Stimulated activated CD8-positive, alpha-beta memory T cell treated with anti-CD3 and anti-CD28 coated beads, Interleukin-4, amount 100 ng/mL, for 4 hours (primary cell): Measurements from ENCODE around the gene CCDC137.
"Not testable (repeated sequence)": the region's sequence is repeated elsewhere in the genome, so short reads cannot be mapped to it uniquely, and the experiment has no call there.

Experiments used
- DNase-seq, 2 donors: peaks; one replicate each; pipeline ENCODE4 v3.0.0-alpha.2; 2020; ENCODE audit warnings: low read depth in 2 of 2, low spot score in 1 of 2

CCDC137 gene

DNA sequence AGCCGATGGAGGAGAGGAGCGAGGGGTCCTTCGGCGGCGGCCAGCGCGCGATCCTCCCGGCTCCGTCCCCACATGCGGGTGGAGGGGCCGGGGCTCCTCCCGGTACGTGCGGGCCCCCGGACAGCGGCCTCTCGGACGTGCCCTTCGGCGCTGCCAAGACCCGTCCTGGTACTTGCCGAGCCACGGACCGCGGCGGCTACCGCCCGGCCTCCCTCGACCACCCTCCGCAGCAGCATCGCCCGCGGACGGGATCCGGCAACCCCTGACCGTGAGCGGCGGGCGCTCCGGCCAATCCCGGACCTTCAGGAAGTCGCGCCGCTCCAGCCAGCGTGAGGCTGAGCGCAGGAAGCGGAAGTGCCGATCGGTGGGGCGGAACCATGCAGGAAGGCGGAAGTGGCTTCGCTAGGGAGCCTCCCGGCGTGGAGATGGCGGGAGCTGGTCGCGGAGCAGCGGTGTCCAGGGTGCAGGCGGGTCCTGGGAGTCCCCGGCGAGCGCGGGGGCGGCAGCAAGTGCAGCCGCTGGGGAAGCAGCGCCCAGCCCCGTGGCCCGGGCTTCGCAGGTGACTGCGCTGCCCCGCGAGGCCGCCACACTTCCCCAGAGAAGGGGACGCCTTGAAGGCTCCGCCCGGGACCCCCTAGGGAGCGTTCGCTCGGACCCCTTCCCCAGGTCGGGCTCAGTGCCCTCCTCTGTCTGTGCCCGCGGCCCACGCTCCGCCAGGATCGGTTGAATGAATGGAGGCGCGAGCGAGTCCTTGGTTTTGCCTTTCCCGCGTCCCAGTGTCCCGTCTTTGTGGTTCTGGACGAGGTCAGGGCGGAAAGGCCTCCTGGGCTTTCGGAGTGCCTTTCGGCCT, at the start of gene CCDC137, which contains the start of gene OXLD1:
Gene CCDC137, plus strand, starts transcription at position 396 of the 850 bp plus-strand sequence. Its CDS starts 30 bp downstream, at position 426.
Gene OXLD1, minus strand, starts transcription at position 264 of the 850 bp plus-strand sequence. Its CDS starts 28 bp downstream, at position 236.
- DNase-seq: peak; percentile 83 to 87

DNA sequence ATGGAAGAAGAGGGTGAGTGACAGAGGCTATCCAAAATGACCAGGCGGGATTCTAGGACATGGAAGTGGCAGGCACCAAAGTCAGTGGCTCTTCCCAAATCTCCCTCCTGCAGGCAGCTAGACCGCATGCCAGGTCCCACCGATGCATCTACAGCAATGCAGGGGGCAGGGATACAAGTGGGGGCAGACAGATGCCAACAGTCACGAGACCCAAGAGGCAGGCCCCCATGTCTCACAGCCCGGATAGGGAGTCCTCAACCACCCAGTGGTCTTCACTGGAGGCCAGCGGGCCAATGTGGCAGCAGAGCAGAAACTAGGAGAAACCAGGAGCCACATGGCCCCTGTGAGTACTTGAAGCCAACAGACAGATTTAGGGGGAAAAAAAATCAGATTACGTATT, 49.7 kb upstream of the CCDC137 start:
- DNase-seq: no peak

DNA sequence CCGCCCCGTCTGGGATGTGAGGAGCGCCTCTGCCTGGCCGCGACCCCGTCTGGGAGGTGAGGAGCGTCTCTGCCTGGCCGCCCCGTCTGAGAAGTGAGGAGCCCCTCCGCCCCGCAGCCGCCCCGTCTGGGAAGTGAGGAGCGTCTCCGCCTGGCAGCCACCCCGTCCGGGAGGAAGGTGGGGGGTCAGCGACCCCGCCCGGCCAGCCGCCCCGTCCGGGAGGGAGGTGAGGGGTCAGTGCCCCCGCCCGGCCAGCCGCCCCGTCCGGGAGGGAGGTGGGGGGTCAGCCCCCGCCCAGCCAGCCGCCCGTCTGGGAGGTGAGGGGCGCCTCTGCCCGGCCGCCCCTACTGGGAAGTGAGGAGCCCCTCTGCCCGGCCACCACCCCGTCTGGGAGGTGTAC, 48.2 kb upstream of the CCDC137 start:
- DNase-seq: not testable (repeated sequence)

DNA sequence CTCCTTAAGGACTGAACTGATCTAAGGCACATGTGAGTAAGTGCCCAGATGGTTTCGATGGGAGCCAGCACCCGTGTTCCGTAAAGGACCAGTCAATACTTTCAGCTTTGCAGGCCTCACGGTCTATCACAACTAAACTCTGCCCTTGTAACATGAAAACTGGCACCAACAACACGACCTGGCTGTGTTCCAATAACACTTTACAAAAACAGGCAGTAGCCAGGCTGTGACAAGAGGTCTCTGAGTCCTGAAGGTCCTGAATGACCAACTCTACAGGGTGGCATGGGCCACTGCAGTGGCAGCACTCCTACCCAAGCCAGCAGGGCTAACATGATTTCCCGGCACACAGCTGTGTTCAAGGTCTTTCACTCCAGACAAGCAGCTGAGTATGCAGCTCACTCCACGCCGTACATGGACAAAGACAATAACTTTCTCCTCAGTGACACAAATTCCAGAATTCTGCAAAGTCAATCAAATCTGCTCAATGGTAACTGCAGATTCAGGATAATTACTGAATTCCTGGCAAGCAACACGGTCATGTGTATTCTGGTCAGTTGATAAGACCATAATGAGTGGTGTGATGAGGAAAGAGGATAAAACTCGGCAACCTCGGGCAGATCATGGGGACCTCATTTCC, 44.9 kb upstream of the CCDC137 start:
- no peak for DNase-seq

DNA sequence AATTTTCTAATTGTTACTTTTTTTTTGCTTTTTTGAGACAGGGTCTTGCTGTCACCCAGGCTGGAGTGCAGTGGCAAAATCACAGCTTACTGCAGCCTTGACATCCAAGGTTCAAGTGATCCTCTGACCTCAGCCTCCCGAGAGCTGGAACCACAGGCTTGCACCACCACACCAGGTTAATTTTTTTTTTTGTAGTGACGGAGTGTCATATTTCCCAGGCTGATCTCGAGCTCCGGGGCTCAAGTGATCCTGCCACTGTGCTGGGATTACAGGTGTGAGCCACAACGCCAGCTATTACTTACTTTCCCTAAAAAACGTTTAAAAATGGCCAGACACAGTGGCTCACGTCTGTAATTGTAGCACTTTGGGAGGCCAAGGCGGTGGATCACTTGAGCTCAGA, 36.3 kb upstream of the CCDC137 start:
- no peak for DNase-seq

- no peak for DNase-seq
Observed at GRCh38 chr17:81631482-81631881, 35.1 kb upstream of the CCDC137 start.

- DNase-seq: no peak
Observed at GRCh38 chr17:81635431-81635830, 31.1 kb upstream of the CCDC137 start.

DNA sequence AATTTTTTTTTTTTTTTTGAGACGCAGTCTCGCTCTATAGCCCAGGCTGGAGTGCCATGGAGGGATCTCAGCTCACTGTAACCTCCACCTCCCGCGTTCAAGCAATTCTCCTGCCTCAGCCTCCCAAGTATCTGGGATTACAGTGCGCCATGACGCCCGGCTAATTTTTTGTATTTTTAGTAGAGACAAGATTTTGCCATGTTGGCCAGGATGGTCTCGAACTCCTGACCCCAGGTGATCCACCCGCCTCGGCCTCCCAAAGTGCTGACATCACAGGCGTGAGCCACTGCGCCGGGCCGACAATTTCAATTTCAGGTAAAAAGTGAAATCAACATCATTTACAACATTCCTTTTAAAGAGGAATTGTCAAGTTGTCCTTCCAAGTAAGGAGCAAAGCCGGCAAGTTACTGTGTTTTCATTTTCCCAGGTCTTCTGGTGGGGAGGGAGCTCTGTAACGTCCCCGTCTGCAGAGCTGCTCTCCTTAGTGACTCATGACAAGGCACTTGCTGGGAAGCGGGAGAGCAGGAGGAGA, 30.5 kb upstream of the CCDC137 start:
- DNase-seq: no peak

DNA sequence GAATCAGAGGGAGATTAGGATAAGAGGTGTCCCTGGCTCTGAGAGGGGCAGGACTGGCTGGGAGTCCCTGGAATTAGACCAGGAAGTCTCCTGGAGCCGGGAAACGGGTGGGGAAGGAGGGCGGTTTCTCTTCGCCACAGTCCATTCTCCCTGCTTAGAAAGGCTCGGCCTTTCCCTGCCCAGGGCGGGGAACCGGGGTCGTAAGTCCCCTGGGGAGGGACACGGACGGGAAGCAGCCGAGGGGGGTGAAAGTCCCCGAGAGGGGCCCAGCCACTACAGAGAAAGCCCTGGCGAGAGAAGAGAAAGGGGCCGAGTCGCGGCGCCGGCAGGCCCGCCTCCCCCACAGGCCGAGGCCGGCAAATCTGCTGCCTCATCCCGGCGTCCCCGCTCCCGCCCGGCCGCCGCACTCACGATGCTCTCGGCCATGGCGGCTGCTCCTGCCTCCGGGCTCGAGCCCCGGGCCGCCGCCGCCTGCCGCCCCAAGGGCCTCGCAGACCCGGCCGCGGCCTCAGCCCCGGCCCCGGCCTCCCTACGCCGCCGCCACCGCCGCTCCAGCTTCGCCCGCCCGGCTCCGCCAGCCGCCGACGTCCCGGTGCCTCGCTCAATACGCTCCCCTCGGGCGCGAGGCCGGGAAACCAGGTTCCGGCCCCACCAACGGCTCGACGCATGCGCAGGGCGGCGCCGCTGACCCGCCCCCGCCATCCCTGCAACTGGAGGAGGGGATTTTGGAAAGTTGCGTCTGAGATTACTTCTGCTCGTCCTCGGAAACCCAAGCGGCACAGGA, 29.8 kb upstream of the CCDC137 start, which contains the start of the genes NPLOC4 and TSPAN10:
Gene NPLOC4, minus strand, starts transcription at position 608 of the 784 bp plus-strand sequence. Its CDS starts 182 bp downstream, at position 426.
Gene TSPAN10, plus strand, starts transcription at position 692 of the 784 bp plus-strand sequence. CDS start 5,217 bp downstream, outside the sequence.
- DNase-seq: peak; percentile 65 to 68

- DNase-seq: no peak
Observed at GRCh38 chr17:81638683-81639082, 27.9 kb upstream of the CCDC137 start.

DNA sequence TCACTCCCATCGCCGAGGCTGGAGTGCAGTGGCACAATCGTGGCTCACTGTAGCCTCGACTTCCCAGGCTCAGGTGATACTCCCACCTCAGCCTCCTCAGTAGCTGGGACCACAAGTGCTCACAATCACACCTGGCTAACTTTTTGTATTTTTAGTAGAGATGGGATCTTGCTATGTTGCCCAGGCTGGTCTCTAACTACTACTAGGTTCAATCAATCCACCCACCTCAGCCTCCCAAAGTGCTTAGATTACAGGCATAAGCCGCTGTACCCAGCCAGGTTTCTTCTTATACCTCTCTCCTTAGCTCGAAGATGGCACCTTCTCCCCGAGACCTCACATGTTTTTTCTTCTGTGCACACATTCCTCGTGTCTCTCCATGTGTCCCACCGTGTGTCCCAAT, 26.5 kb upstream of the CCDC137 start:
- no peak for DNase-seq

- DNase-seq: no peak
Observed at GRCh38 chr17:81641825-81642489, 24.6 kb upstream of the CCDC137 start.

DNA sequence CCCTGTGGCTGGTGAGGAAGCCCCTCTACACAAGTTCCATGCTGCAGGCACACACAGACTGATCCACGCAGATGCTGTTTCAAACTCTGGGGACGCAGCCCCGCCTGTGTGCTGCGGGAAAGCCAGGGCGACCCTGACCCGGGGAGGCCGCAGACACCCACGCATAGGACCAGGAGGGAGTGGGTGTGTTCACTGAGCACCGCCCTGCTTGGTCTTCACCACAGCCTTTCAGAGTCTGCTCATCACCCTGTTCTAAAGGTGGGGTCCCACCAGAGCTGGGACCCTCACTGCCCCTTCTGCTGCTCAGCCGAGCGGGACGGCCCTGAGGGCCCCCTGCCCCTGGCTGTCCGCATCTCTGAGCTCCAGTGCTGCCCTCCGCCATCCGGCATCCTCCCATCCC, 22.0 kb upstream of the CCDC137 start:
- DNase-seq: no peak

DNA sequence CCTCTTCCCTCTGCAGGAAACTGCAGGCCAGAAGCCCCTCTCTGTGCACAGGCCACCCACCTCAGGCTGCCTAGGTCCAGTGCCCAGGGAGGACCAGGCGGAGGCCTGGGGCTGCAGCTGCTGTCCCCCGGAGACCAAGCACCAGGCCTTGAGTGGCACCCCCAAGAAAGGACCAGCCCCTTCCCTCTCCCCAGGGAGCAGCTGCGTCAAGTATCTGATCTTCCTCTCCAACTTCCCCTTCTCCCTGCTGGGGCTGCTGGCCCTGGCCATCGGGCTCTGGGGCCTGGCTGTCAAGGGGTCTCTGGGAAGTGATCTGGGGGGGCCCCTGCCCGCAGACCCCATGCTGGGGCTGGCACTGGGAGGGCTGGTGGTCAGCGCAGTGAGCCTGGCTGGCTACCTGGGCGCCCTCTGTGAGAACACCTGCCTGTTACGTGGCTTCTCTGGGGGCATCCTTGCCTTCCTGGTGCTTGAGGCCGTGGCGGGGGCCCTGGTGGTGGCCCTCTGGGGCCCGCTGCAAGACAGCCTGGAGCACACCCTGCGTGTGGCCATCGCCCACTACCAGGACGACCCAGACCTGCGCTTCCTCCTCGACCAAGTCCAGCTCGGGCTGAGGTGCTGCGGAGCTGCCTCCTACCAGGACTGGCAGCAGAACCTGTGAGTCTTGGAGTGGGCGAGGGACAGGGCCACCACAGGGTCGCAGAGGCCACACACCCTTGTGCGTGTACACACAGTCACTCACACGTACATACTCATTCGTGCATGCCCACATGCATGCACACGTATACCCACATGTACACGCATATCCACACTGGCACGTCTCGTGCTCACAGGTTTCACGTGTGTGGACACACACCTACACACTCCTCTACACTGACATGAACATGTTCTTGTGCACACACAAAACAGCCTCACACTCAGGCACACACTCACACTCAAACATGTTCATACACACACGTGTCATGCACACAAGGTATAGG, 21.3 kb upstream of the CCDC137 start:
- DNase-seq: no peak

DNA sequence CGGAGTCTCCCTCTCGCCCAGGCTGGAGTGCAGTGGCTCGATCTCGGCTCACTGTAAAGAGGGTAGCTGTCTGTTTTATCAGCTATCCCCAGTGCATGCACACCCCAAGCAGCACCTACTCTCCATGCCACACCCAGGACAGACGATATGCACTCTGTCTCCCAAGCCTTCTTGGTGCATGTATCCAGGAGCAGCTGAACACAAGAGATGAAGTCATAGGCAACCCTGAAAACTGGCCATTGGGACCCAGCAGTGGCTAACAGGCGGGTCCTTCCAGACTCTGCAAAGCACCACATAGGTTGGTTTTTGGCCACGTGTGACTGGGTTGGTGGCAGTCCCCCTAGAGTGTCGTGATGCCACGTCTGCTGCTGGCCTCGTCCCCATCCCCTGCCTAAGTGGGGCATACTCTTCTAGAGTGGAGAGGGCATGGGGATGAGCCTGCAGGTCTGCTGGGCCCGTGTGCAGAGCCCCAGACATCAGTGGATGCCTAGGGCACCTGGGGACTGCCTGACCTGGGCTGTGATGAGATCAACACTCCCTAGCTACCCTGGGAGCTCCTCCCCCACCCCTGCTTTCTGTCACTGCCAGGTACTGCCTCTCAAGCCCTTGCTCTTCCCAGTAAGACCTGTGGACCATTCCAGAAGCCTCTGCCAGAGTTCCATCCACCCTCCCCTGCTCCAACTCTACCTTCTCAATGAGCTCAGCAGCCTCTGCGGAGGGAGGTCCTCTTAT, 19.5 kb upstream of the CCDC137 start:
- no peak for DNase-seq

- no peak for DNase-seq
Observed at GRCh38 chr17:81647640-81648012, 18.9 kb upstream of the CCDC137 start.

- no peak for DNase-seq
Observed at GRCh38 chr17:81648013-81648706, 18.4 kb upstream of the CCDC137 start.

DNA sequence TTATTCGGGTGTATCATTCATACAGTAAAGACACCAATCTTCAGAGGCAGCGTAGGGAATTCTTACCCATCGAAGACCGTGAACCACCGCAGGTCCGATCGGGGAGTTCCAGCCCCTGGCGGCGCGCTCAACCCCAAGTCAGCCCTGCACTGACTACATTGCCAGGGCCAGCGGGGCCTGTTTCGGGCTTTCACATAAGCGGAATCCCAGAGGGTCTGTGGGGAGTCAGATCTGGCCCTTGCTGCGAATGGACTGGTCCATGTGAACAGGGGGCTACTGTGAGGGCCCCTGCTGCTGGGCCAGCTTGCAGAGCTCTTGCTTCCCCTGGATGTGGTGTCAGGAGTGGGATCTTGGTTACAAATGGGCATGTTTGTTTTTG, 17.8 kb upstream of the CCDC137 start:
- no peak for DNase-seq
